GM23338 (cell line): Measurements from ENCODE around the gene BCL10.

Source experiments
- CREB1 ChIP-seq: fragments of 250-450 bp; sonication (Bioruptor Pico); IDR thresholded peaks from 2 replicates; pipeline ENCODE4 v1.5.0; 2020; ENCODE audit warnings: low read depth, mild to moderate bottlenecking, moderate library complexity
- CTCF ChIP-seq, 2 experiments: fragments of 200-600 bp in 1 of 2; sonication (generic) in 1 of 2; conservative IDR thresholded peaks; 2 replicates each; pipeline versions ENCODE4 v1.5.1 to v1.6.1; 2016 to 2017; ENCODE audit warnings: antibody characterized with exemption in 2 of 2, low read depth in 2 of 2, mild to moderate bottlenecking in 2 of 2, moderate library complexity in 1 of 2
- ETS1 ChIP-seq: IDR thresholded peaks from 2 replicates; pipeline ENCODE4 v1.6.1; 2016; ENCODE audit warnings: antibody characterized with exemption
- EZH2 ChIP-seq: fragments of 200-600 bp; sonication (generic); IDR thresholded peaks from one replicate; pipeline ENCODE4 v1.8.0; 2017; ENCODE audit warnings: antibody characterized with exemption, mild to moderate bottlenecking, low read depth; ENCODE audit not compliant: unreplicated experiment
- EZH2phosphoT487 ChIP-seq: fragments of 200-600 bp; sonication (generic); IDR thresholded peaks from one replicate; pipeline ENCODE4 v1.8.1; 2018; ENCODE audit warnings: antibody characterized with exemption; ENCODE audit not compliant: unreplicated experiment
- JUNB ChIP-seq: IDR thresholded peaks from one replicate; pipeline ENCODE4 v1.6.1; 2016; ENCODE audit warnings: antibody characterized with exemption; ENCODE audit not compliant: unreplicated experiment
- NANOG ChIP-seq: IDR thresholded peaks from 2 replicates; pipeline ENCODE4 v1.6.1; 2016; ENCODE audit warnings: antibody characterized with exemption, borderline replicate concordance
- POLR2AphosphoS5 ChIP-seq: IDR thresholded peaks from 2 replicates; pipeline ENCODE4 v1.6.1; 2016; ENCODE audit warnings: antibody characterized with exemption, low read depth
- REST ChIP-seq: IDR thresholded peaks from one replicate; pipeline ENCODE4 v1.6.1; 2018; ENCODE audit warnings: antibody characterized with exemption; ENCODE audit not compliant: unreplicated experiment
- STAT1 ChIP-seq: IDR thresholded peaks from one replicate; pipeline ENCODE4 v1.6.1; 2016; ENCODE audit warnings: antibody characterized with exemption; ENCODE audit not compliant: unreplicated experiment
- ZNF114 ChIP-seq: fragments of 250-450 bp; sonication (Bioruptor Pico); IDR thresholded peaks from 2 replicates; pipeline ENCODE4 v1.5.0; 2020; ENCODE audit warnings: mild to moderate bottlenecking, moderate library complexity
- ZNF331 ChIP-seq: fragments of 250-450 bp; sonication (Bioruptor Pico); IDR thresholded peaks from 2 replicates; pipeline ENCODE4 v1.5.0; 2020; ENCODE audit warnings: low read depth, mild to moderate bottlenecking, moderate library complexity
- ZNF462 ChIP-seq: fragments of 250-450 bp; sonication (Bioruptor Pico); IDR thresholded peaks from 2 replicates; pipeline ENCODE4 v1.5.0; 2020; ENCODE audit warnings: mild to moderate bottlenecking, moderate library complexity

- TF ChIP-seq CTCF (conservative IDR thresholded peaks at IDR 0.05; ENCODE audit: low read depth in 2 of 2) (peak; percentile 79 to 95), POLR2AphosphoS5 (peak; percentile 92), ZNF331 (CRISPR knock-in tag) (no peak), REST (no peak), EZH2 (no peak), EZH2phosphoT487 (no peak), JUNB (no peak), STAT1 (no peak), CREB1 (peak; percentile 60; the same call in 1 of the 2 replicates), ETS1 (peak; percentile 70; the same call in 1 of the 2 replicates), NANOG (no peak), ZNF462 (CRISPR knock-in tag) (0 out of 2 replicates have a peak, but pooled peaks have one; percentile 36), ZNF114 (no peak)
Measured at GRCh38 chr1:85259118-85259911, 17.1 kb downstream of the BCL10 start, which contains the start of gene C1orf52.
